NK-92 treated with Interleukin-12 subunit alpha and Interleukin-12 subunit beta, amount 100 ng/mL, for 24 hours (cell line): ENCODE measurements around the gene FAM118A.
"Not testable (repeated sequence)": the region's sequence is repeated elsewhere in the genome, so short reads cannot be mapped to it uniquely, and the experiment has no call there.

ENCODE experiments used
- DNase-seq: peaks from one replicate; lab custom pipeline; 2025; lab: John Stamatoyannopoulos, UW

The FAM118A gene

DNA sequence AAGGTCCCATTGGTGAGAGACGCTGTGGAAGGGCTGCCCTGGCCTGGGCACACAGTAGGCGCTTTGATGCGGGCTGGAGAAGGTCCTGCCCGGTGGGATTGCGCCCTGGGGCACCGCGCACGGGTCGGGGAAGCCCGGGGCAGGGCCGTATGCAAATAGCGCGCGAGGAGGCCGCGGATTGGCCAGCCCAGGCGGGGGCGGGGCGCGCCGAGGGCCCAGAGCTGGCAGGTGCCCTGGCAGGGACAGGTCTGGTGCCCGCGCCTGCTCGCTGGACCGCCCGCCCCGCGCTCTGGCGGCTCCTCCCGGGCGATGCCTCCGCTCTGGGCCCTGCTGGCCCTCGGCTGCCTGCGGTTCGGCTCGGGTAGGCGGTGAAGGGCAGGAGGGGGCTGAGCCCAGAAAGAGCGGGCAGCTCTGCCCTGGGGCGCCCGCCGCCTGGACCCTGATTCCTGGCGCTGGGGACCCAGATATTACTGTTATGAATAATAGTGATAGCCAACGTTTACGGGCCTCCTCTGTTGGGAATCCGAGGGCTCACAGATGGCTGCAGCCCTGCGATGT lies 24.9 kb upstream of the FAM118A start, which contains the start of gene UPK3A:
Gene UPK3A (plus strand): TSS at position 245 of the 558 bp plus-strand sequence. CDS start 65 bp downstream, at position 310.
- no peak for DNase-seq

DNA sequence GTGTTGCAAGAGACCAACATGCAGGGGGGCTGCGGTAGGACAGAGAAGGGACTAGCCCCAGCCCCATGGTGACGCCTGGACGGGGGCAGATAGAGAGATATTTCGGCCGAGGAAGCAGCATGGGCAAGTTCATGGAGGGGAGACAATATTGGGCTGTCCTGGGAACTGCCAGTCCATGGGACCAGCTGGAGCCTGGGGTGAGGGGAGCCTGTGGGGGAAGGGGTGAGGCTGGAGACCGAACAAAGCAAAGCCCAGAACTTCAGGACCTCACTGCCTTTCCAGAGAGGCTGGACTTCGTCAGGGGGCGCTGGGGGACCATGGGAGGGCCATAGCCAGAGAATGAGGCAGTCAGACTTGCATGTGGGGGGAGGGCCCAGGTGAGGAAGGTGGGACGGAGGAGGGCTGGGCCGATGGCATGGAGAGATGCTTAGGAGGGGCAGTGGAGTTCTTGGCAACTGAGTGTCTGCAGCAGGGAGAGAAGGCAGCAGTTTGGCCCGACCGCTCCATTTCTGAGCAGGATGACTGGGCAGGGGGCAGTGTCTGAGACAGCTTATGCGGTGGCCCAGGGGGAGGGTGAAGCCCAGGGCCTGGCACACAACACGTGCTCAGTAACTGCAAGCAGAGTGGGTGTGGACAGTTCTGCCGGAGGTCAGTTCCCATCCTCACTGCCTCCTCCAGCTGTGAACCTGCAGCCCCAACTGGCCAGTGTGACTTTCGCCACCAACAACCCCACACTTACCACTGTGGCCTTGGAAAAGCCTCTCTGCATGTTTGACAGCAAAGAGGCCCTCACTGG lies 24.3 kb upstream of the FAM118A start:
- no peak for DNase-seq

DNA sequence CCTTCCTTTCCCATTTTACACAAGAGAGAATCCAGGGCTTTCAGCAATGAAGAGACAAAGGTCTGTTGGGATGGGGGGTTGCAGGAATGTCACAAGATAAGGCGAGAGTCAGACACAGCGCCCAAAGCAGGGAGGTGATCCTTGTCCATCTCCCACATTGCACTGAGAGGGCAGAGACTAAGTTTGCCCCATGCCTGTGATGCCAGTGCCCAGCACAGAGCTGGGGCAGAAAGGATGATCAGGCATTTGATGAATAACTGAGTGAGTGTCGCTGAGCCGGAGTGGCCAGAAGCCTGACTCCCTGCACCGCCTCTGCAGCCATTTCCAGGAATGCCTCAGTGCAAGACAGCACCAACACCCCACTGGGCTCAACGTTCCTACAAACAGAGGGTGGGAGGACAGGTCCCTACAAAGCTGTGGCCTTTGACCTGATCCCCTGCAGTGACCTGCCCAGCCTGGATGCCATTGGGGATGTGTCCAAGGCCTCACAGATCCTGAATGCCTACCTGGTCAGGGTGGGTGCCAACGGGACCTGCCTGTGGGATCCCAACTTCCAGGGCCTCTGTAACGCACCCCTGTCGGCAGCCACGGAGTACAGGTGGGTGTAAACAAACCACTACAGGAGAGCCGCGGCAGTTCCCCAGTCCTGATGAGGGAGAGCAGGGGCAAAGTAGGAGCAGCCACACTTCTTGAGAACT lies 22.7 kb upstream of the FAM118A start:
- DNase-seq, result no peak

DNA sequence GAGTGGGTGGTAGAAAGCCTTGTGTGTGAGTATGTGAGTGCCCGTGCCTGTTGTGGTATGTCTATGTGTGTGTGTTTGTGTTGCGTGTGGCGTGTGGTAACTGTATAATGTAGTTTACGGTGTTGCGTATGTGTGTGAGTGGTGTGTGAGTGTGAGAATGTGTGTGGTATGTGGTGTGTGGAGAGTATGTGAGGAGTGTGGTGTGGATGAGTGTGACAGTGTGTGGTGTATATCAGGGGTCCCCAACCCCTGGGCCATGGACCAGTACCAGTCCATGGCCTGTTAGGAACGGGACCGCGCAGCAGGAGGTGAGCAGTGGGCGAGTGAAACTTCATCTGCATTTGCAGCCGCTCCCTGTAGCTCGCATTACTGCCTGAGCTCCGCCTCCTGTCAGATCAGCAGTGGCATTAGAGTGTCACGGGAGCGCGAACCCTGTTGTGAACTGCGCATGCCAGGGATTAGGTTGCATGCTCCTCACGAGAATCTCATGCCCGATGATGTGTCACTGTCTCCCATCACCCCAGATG lies 19.3 kb upstream of the FAM118A start:
- no peak for DNase-seq

DNA sequence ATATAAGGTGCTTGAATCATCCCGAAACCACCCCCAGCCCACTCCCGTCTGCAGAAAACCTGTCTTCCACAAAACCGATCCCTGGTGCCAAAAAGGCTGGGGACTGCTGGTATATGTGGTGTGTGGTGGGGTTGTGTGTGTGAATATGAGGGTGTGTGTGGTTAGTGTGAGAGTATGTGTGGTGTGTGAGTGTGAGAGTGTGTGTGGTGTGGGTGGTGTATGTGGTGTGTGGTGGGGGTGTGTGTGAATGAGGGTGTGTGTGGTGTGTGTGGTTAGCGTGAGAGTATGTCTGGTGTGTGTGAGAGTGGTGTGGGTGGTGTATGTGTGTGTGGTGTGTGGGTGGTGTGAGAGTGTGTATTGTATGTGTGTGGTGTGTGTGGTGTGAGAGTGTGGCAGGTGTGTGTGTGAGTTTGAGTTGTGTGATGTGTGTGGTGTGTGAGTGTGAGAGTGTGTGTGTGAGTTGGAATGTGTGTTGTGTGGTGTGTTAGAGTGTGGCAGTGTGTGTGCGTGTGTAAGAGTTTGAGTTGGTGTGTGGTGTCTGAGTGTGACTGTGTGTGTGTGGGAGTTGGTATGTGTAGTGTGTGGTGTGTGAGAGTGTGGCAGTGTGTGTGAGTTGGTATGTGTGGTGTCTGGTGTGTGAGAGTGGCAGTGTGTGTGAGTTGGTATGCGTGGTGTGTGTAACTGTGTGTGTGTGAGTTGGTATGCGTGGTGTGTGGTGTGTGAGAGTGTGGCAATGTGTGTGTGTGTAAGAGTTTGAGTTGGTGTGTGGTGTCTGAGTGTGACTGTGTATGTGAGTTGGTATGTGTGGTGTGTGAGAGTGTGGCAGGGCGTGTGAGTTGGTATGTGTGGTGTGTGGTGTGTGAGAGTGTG lies 18.4 kb upstream of the FAM118A start:
- DNase-seq, result no peak

DNA sequence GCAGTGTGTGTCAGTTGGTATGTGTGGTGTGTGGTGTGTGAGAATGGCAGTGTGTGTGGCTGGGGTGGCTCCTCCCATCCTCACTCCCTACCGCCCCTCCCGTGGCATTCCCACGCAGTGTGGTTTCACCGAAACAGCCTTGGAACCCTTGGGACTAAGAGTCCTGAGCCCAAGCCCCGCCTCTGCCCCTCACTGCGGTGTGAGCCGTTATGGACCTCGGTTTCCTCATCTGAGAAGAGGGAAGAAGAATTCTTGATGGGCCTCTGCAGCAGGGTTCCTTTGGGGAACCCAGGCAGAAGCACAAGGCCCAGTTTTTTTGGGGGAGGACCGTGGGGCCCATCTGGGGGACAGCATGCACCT lies 17.8 kb upstream of the FAM118A start:
- DNase-seq, result no peak

DNA sequence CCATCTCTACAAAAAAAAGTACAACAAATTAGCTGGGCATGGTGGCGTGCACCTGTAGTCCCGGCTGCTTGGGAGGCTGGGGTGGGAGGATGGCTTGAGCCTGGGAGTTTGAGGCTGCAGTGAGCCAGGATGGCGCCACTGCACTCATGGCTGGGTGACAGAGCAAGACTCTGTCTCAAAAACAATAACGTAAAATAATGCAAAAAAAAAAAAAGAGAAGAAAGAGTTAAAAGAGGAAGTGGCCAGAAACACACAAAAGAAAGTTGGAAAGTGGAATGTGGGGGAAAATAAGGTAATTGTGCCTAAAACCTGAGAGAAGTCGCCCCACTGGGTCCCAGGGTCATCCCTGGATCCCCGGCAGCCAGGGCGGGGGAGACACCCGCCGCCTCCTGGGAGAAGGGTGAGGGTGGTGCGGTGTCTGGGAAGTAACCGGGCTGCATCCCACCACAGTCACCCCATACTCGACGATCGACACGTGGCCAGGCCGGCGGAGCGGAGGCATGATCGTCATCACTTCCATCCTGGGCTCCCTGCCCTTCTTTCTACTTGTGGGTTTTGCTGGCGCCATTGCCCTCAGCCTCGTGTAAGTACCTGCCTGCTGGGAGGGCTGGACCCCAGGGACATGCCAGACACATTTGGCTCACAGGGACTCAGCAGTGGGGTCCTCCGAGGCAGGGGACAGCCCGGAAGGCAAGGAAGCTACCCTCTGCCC lies 16.8 kb upstream of the FAM118A start:
- no peak for DNase-seq

DNA sequence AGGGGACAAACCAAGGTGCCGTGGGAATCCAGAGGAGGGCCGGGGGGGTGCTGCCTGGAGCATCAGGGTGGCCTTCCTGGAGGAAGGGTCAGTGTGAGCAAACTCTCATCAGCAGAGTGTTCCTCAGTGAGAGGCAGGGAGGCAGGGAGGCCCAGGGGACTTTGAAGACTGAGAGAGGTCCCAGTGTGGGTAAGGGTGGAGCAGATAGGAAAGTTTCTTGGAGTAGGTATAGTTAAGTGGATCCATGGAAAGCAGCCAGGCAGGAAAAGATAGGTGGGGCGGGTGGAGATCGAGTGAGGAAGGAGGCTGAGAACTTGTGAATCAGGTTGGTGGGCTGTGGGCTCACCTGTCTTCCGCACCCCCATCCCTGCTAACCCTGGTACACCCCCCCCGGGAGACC lies 15.7 kb upstream of the FAM118A start:
- no peak for DNase-seq

DNA sequence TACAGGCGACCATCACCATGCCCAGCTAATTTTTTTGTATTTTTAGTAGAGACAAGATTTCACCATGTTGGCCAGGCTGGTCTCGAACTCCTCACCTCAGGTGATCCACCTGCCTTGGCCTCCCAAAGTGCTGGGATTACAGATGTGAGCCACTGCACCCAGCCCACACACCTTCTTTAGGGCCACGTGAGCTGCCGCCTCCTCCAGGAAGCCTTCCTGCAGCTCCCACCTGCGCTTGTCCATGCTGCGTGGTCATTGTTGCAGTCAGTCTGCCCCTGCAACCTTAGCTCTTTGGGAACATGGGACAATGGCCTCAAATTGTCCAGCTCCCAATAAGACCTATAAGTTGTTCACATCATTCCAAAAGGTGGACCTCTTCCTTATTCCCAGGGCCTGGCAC lies 14.7 kb upstream of the FAM118A start:
- not testable (repeated sequence) for DNase-seq

DNA sequence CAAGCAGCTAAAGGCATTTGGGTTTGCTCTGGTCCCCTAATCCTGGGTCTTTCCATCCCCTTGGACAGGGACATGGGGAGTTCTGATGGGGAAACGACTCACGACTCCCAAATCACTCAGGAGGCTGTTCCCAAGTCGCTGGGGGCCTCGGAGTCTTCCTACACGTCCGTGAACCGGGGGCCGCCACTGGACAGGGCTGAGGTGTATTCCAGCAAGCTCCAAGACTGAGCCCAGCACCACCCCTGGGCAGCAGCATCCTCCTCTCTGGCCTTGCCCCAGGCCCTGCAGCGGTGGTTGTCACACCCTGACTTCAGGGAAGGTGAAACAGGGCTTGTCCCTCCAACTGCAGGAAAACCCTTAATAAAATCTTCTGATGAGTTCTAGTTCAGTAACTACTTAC lies 14.2 kb upstream of the FAM118A start:
- no peak for DNase-seq

DNA sequence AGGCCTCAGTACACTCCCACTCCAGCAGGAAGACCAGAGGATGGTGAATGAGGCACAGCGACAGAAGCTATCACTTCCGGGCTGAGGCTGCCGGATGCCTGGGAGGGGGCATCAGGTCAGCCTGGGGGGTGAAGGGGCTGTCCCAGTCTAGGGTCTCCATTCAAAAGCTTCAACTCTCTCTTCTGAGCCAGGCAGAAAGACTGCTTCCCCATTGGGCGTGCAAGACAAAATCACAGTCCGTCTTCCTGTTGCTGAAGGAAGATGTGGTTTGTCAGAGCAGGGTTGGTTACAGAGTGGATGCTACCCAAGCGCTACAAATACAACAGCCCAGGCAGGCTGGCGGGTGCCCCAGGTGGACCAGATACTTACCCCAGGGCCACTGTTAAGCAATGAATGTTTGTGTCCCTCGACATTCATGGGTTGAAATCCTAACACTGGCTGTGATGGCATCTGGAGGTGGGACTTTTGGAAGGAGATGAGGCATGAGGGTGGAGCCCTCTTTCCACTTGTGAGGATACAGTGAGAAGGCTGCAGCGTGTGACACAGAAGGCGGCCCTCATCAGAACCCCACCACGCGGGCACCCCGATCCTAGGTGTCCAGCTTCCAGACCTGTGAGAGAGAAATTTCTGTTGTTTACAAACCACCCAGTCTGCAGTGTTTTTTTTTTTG lies 13.0 kb upstream of the FAM118A start:
- no peak for DNase-seq

DNA sequence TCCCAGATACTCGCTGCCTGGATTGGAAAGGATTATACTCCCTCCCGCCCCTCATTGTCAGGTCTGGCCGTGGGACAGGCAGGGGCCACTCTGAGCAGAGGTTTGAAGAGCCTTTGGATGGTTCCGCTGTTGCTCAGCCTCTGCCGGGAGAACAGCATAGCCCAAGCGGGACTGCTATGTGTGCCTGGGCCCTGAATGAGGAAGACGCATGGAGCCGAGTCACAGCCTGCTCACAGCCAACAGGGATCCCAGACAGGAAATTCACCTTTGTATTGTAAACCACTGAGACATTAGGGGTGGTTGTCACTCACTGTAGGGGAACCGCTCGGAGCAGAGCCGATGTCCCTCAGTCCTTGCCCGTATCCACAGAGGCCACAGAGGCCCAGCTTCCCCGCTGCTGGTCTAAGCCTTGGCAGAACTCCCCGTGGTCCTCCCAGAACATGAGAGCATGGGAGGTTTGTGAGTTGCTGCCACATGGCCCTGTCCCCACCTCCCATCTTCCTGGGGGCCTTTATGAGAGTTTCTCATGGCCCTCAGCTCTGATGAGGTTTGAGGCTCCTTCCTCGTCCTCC lies 10.7 kb upstream of the FAM118A start:
- no peak for DNase-seq

DNA sequence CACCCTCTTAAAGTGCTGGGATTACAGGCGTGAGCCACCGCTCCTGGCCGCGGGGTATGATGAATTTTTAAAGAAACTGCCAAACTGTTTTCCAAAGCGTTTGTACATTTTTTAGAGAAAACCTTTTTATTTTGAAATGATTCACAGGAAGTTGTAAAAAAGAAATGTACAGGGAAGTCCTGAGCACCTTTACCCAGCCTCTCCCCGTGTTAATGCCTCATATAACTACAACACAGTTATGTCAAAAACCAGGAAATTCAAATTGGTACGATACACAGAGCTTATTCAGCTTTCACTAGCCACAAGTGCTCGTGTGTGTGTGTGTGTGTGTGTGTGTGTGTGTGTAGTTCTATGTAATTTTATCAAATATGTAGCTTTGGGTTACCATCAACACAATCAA lies 7.0 kb upstream of the FAM118A start:
- DNase-seq, result no peak

DNA sequence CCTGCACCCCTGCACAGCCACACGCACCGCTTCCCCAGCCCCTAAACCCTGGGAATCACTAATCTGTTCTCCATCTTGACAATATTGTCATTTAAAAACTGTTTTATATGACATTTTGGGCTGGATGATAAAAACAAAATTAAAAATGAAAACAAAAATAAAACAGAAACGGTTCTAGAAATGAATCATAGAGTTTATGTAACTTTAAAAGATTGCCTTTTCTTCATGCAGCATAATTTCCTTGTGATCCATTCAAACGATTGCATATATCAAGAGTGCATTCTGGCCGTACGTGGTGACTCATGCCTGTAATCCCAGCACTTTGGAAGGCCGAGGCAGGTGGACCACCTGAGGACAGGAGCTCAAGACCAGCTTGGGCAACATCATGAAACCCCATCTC lies 6.6 kb upstream of the FAM118A start:
- no peak for DNase-seq

DNA sequence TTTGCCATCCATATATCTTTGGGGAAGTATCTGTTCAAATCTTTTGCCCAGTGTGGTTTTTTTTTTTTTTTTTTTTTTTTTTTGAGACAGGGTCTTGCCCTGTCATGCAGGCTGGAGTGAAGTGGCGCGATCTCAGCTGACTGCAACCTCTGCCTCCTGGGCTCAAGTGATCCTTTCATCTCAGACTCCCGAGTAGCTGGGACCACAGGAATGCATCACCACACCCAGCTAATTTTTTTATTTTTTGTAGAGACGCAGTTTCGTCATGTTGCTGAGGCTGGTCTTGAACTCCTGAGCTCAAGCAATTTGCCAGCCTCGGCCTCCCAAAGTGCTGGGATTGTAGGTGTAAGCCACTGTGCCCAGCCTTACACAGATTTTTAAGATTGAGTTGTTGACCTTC lies 4.8 kb upstream of the FAM118A start:
- DNase-seq, result no peak

DNA sequence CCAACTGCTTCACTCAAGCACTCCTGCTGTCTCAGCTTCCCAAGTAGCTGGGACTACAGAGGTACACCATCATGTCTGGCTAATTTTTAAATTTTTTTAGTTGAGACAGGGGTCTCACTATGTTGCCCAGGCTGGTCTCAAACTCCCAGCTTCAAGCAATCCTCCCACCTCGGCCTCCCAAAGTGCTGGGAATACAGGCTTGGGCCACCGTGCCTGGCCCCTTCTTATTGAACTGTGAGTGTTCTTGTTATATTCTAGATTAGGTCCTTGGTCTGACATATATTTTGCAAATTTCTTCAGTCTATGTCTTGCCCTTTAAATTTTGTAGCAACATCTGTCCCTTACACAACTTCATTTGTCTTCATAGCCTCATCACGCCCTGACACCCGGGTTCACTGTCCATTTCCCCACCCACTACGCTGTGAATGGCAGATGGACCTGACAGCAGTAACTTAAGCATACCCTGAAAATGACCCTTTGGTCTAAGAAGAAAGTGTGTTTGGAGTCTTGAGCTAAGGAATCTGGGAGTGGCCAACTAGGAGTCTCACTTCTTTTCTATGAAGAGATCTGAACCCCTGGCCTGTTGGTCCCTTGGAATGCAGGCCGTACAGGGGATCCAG lies 4.2 kb upstream of the FAM118A start:
- no peak for DNase-seq

DNA sequence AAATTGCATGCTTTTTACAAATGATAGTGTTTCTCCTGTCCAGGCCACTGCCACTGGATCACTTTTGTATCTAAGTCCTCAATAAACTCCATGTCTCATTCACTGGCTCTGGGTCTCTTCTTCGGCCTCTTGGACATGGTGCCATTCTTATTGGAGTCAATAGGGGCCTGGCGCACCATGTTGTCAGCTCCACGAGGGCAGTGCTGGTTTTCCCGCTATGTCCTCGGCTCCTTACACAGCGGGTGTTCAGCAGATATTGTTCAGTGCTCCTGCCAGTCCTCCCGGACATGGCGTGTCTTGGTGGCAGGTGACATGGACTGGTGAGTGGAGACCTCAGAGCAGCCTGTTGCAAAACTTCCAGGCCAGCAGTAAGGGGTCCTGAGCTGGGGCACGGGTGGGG lies 3.6 kb upstream of the FAM118A start:
- DNase-seq, result no peak

DNA sequence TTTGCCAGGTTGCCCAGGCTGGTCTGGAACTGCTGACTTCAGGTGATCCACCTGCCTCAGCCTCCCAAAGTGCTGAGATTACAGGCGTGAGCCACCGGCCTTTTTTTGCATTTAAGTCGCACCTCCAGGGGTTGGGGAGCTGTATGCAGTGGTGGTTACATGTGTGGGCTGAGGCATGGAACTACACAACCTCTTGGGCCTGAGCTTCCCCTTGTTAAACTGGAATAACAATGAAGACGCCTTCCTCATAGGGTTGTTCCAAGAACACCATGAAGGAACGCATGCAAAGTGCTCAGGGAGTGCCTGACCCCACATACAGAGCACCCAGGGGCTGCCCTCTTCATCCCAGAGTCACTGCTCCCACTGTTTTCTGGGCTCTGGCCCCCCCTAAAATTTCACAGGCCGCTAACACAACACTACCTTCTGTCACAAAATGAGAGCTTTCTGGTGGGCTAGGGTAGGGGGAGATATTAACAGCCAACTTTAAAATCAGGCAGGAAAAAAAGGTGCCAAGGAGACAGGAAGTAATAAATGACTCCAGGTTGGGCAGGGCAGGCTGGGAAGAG lies 1.3 kb upstream of the FAM118A start:
- no peak for DNase-seq

DNA sequence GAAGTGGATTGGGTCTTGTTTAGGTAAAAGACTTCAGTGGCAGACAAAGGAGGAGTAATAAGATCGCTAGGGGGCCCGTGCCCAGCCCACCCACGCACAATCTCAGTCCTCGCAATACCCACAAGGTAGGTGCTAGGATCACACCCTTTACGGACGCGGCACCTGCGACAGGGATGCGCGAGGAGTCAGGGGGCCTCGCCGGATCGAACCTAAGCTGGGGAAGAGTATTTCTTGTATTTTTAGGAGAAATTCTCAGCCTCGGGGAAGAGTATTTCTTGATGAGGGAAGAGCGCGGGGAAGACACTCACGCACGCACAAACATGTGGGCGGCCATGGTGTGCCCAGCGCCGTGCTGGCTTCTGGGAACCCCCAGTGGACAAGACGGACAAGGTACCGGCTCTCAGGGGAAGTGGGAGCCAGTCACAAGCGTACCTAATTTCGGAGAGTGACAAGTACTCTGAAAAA lies 745 bp upstream of the FAM118A start:
- DNase-seq, result no peak
